Measurements from ENCODE around the gene TXNDC15. TPM values are rescaled to one million over a fixed set of nuclear protein-coding genes. Genes with fewer than 3 reads are reported as not detected.

TXNDC15 gene
- total RNA-seq, 1 experiment from 2014 or later = 145 TPM

GRCh38 chr5:134949316-134949715 lies 75.1 kb downstream of the TXNDC15 start:
- DNase-seq (ENCODE audit: low read depth) = no peak
- in situ Hi-C loops (cut with HindIII; ENCODE audit: low pct_unique_long_range_greater_than_20kb, low sequenced_read_pairs) = no loop called here

Other genes starting within 250 kb of the TXNDC15 start
- 23.6 and 46.7 TPM in 2 replicates for gene SAR1B, start 241.5 kb upstream of the TXNDC15 start, total RNA-seq (2014; rRNA removed; shearing (Covaris generic); ENCODE audit: low replicate concordance)
- gene SEC24A, start 225.6 kb upstream of the TXNDC15 start, total RNA-seq (2014; rRNA removed; shearing (Covaris generic); ENCODE audit: low replicate concordance) = 9.1 and 9.5 TPM in 2 replicates
- gene CAMLG, start 135.8 kb upstream of the TXNDC15 start, total RNA-seq (2014; rRNA removed; shearing (Covaris generic); ENCODE audit: low replicate concordance) = 19.8 and 21.7 TPM in 2 replicates
- 8.2 and 8.5 TPM in 2 replicates for gene DDX46, start 115.6 kb upstream of the TXNDC15 start, total RNA-seq (2014; rRNA removed; shearing (Covaris generic); ENCODE audit: low replicate concordance)
- 9.7 and 18.5 TPM in 2 replicates for gene C5orf24, start 28.4 kb upstream of the TXNDC15 start, total RNA-seq (2014; rRNA removed; shearing (Covaris generic); ENCODE audit: low replicate concordance)
- gene PCBD2, start 30.8 kb downstream of the TXNDC15 start, total RNA-seq (2014; rRNA removed; shearing (Covaris generic); ENCODE audit: low replicate concordance) = 1.3 and 4.1 TPM in 2 replicates
- 1.1 TPM in 1 of 2 replicates, not detected in the other for gene CATSPER3, start 93.5 kb downstream of the TXNDC15 start, total RNA-seq (2014; rRNA removed; shearing (Covaris generic); ENCODE audit: low replicate concordance)
- 0.35 and 4.6 TPM in 2 replicates for gene PITX1, start 159.9 kb downstream of the TXNDC15 start, total RNA-seq (2014; rRNA removed; shearing (Covaris generic); ENCODE audit: low replicate concordance)